Activated CD4-positive, alpha-beta T cell treated with anti-CD3 and anti-CD28 coated beads, Interleukin-2, Interleukin-4, amounts not matched to agents 100 ng/mL and 50 ng/mL, durations not matched to agents 16 hours and 8 hours (primary cell): ENCODE measurements around the gene ZNF862.
A peak's percentile ranks its signal among the peaks of the same experiment; 100 is the strongest.

ENCODE experiments used
- DNase-seq: peaks from one replicate; pipeline ENCODE4 v3.0.0-alpha.2; 2020; ENCODE audit warnings: low spot score

Gene ZNF862

DNA sequence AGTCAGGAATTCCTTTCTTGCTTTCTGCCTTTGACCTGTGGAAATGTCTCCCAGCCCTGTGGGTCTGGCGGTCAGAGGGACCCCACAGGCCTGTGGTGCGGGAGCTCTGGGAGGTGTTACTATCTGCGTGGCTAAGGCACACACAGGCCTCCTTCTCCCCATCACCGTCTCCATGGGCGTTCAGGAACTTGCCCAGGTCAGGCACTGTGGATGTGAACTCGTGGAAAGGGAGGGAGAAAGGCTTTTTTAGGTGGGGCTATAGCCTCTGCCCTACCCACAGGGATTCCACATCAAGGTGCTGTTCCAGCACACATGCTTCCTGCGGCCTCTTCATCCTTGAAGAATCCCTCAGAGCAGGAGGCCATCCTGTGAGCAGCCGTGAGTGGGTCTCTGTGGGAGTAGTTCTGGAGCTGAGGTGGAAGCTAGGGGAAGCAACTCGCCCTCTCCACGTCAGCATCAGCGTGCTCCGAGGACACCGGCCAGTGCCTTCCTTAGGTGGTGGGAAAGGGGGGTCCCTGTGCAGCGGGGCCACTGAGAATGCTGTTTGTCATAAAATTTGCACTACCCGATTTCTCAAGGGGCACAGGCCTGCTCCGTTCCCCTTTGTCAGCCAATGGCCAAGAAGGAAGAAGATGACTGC is 28.1 kb downstream of the ZNF862 start:
- no peak for DNase-seq

DNA sequence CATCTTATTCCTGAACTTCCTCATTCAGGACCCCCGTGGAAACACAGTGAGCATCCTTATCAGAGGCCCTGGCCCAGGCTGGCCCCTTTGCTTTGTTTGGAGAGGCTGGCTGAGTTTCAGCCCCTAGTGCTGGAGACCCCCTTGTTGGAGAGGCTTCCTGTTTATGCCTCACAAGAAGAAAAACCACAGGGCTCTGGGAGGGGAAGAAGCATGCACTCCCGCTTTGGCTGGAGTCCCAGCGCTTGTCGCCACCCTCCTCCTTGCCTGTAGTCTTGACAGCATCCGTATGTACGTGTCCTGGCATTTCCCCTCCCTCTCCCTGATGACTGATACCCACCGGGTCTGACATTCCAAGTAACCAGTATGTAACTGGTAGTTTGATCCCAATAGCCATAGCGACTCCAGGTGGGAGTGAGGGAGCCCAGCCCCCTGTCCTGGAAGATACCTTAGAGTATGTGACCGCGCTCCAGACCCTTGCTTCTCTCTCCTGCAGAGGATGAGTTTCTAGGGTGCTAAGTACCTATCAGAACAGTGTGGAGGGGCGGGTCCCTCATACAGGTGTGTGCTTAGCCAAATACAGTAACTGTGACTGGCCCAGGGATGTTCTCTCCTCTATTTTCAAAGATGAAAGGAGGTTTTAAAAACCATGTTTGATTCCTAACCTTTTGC is 28.7 kb downstream of the ZNF862 start:
- no peak for DNase-seq

DNA sequence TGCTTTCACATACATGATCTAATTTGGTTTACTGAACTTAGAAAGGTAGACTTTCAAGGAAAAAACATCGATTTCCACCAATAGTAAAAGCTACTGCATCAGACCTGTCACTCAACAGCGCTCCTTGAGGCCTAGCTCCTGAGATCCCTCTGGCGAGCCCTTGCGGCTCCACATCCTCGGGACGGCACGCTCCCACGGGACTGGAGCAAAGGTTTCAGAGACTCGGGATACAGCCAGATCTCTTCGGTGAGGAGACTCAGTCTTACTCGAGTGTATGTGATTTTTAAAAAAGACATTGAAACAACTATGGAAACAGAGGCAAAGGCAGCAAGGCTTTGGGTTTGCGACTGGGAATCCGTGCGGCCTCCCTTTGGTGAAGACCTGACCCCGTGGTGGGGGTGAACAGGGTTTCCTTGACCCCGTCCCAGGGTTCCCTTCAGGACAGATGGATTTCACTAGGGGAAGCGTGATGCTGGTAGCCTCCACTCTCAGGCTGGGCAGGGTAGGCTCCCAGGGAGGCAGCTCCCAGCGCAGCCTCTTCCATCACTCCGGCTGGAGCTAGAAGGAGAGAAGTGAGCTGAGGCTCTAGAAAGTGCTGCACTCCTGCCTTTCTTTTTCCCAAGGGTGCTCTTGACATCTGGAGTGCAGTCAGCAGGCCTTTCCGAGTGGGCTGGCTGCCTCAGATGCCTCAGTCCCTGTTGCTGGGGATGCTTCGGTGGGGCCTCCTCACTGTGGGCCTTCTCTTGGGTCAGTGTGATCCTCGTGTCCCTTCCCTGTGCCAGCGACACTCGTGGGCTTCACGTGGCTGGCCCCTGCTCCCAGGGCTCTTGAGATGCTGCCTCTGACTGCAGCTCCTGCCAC is 29.8 kb downstream of the ZNF862 start:
- no peak for DNase-seq

DNA sequence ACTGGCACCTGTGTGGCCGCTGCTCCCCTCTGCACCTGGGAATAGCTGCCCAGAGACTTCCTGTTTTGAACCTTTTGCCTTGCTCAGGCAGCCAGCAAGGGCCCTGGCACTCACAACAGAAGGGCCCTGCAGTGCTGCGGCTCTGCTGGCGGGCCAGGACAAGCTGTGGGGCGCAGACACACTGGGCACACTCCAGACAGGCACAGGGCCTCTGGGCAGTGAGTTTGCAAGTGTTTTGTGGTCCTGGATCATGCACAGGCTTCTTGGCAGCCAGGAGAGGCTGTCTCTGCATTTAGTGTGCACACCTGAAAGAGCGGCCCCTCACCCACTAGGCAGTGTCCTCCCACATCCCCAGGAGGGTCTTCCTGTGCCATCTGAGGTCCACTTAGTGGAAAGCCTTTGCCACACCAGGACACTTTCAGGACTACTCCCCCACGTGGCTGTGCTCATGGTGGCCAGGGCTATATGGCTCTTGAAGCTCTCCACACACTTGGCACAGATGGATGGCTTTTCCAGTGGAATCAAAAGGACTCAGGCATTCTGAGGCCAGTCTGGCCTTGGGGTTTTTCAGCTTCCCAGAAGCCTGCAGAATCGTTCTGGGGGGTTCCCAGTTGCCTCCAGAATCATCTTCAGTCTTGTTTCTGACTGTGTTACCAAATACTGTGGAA is 30.6 kb downstream of the ZNF862 start:
- no peak for DNase-seq

DNA sequence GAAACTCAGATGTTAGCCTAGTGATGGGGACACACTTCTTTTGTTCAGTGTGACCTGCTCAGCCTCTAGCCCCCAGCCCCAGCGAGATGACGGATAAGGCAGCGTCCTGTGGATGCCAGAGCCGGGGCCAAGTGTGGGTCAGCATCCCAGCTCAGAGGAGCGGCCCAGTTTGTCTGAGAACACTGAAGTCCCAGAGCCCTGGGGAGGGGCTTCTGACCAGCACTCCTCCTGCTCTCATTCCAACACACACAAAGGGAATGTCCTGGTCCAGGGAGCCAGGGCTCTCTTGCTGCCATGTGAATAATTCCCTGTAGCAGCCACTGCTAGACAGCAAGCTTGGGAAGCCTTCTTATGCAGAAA is 31.1 kb downstream of the ZNF862 start:
- DNase-seq, result no peak

DNA sequence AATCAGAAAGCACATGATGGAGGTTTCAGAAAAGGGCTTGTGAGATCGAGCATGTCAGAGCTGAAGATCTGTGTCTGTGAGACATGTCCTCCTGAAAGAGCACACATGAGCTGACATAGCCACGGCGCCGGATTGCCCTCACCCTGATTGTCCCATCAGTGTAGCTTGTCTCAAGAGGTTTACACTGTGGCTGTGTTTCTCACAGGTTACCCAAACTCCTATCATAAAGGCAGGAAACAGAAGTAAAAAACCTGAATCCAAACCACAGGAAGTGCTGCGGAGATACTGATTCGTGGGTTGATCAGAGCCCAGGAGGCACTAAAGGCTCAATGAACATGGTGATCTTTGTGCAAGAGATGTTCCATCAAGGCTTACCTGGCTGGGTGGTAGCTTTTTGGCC is 31.7 kb downstream of the ZNF862 start:
- DNase-seq, result peak; percentile 67

DNA sequence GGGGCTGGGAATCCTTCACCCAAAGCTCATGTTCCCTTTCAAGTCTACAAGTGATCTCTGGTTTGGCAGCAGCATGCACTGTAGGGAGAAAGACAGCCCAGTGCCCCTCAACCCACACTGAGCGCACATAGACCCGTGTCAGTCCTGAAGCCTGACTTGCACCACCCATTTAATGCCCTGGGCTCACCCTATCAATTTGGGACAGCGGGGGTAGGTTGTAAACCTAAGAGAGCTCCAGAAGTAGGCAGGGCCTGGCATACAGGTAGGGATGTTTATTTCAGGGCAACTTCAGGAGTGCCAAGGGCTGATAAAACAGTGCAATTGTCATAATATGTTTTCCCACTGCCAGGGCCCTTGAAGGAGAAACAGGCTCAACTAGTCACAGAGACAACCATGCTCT is 32.1 kb downstream of the ZNF862 start:
- DNase-seq, result no peak

DNA sequence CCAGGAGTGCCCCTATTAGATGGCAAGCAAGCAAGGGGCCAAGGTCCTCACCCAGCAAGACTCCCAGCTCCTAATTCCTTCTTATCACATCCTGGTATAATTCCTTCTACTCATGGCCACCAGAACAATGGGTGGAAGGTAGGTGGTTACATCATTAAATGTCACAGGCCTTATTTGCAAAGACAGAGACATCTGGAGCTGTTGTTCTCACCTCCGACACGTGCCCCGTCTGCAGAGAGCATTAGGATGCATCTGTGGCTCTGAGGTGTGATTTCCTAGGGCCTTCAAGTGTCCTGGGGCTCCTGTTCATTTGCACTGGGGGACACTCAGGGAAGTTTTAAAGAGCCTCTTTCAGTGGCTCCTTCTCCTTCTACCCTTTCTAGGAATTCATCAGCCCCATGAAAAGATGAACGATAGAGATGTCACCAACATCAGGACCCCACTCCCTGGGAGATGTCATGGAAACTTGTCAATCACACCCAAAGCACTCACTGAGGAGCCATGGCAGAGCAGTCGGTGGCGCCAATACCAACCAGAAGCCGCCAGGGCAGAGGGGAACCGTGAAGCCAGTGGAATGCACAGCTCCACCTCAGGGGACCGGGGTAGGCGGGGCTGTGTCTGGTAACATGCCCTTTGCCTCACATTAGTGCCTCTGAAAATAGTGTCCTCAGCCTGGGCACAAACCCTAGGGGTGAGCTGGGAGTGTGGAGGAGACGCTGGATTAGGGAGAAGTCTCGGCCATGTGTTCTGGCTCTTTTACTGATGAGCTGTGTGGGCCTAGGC is 32.7 kb downstream of the ZNF862 start:
- no peak for DNase-seq

DNA sequence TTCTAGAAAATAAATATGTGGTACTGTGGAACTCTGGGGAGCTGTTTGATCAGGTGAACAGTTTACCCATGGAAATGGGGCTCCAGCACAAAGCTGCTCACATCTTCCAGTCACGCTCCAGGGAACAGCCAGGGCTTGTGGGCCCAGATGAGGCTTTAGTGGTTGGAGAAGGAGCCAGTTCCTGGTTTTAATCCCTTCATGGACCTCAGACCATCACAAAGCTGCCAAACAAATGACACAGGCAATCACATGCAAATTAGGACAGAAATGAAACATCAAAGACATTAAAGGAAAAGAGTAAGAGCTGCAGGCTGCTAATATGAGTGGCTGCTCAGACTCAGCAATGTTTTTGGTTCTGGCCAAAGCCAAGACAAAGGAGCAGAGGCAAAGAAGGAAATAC is 33.4 kb downstream of the ZNF862 start:
- DNase-seq, result peak; percentile 43

DNA sequence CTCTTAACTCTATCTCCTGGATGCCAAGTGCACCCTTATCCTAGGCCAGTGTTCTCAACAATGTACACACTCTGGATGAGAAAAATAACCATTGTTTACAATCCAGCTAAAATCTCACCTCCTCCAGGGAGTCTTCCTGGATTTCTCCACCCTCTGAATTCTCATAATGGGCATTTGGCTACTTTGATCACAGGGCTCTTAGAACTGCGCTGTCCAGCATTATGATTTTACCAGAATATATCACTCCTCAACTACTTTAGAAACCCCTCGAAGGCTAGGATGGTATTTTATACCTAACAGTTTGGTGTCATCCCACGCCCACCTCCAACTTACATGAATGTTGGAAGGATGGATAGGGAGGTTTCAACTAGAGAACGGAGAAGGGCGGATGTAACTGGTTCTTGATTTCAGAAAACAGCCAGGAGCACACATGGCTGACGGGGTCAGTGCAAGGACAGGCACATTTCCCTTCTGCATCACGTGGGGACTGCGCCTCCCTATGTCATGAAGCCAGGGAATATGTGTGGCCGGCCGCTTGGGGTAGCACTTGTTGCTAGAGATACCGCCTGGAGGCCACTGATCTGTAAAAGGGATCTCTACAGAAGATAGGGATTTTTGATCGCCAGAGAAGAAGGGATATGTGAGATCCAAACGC is 34.4 kb downstream of the ZNF862 start:
- peak; percentile 46 for DNase-seq

DNA sequence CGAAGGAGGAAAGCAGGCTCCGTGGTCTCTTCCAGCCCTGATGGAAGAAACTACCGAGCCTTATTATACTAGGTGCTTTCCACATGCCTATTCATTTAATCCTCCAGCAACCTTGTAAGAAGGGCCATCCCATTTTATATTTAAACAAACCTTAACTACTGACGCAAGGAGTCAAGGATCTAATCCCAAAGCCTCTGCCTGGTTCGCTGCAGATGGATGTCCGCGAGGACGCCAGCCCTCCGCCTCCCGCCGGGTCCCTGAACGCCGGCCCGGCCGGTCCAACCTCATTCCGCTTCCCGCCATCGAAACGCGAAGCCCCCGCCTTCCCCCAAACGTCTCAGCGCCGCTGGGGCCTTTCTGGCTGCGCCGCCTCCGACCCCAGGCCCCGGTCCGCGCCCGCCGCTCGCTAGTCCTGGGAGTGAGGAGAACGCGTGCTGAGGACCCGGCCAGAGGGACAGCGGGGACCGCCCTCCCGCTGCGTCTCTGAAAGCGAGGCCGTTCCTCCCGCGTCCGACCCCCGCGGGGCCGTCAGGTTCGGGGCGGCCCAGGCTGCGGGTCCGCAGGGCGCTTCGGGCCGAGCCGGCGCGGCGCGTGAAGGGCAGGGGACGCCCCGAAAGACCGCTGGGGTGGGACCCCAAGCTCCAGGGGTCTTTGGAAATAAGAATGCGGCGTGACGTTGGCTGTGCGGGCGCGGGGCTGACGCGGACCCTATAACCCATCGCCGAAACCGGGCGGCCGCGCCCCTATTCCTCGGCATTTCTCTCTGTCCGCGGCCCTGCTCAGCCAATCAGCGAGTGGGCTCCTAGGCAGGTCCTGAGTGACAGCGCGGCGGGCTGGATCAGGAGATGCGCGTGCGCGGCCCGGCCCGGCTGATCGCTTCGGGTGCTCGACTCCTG is 35.1 kb downstream of the ZNF862 start, which contains the start of gene ATP6V0E2:
Gene ATP6V0E2, plus strand, starts transcription at position 896 of the 896 bp plus-strand sequence. CDS start 97 bp downstream, outside the sequence.
- DNase-seq, result peak; percentile 97

DNA sequence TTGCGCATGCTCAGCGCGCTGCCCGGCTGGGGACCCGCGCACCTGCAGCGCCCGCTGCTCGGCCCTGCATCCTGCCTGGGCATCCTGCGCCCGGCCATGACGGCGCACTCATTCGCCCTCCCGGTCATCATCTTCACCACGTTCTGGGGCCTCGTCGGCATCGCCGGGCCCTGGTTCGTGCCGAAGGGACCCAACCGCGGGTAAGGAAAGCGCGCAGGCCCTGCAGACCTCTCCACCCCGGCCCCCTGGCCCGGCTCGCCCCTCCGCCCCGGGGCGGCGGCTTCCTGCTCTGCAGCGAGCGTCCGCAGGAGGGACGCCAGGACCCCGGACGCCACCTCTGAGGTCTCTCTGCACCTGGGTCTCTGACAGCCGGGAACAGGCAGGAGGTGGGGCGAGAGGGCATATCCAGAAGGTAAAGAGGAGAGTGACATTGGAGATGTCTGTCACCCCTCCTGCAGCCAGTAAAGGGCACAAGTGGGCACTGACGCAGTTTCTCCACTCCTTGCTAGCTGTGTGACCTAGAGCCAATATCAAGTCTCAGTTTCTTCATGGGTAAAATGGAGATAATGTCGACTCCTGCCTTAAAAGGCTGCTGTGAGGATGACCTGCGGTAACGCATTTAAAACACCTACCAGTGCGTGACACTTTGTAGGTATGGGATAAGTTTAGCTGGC is 35.9 kb downstream of the ZNF862 start:
- no peak for DNase-seq

DNA sequence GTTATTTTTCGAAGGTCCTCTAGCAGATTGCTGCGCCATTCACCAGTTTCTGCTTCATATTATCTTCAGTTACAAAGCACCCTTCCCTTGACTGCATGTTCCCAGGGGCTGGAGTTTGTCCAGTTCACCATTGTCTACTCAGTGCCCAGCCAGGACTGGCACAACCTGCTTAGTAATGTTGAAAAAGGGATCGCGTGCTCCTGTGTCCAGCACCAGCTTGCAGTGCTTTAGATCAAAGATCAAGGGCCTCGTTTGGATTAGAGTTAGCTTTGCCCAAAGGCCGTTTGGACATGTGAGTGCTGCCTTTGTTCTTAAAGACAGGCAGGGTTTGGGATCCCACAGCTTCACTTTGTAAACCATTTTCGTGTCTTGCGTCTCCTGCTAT is 36.5 kb downstream of the ZNF862 start:
- no peak for DNase-seq

DNA sequence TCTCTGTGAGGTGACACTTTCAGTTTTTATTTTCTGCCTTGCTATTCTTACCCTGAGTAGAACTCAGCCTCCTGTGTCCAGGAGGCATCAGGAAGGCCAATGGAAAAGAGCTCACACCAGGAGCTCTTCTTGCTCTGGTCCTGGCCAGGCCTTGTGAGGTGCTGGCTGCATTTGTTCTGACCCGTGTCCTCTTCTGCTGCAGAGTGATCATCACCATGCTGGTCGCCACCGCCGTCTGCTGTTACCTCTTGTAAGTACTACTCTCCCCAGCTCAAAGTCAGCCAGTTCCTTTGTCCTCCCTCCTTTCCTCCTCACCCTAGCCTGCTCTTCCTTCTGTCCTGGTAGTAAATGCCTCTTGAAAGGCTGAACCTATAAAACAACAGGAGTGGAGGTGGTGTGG is 37.2 kb downstream of the ZNF862 start:
- no peak for DNase-seq

DNA sequence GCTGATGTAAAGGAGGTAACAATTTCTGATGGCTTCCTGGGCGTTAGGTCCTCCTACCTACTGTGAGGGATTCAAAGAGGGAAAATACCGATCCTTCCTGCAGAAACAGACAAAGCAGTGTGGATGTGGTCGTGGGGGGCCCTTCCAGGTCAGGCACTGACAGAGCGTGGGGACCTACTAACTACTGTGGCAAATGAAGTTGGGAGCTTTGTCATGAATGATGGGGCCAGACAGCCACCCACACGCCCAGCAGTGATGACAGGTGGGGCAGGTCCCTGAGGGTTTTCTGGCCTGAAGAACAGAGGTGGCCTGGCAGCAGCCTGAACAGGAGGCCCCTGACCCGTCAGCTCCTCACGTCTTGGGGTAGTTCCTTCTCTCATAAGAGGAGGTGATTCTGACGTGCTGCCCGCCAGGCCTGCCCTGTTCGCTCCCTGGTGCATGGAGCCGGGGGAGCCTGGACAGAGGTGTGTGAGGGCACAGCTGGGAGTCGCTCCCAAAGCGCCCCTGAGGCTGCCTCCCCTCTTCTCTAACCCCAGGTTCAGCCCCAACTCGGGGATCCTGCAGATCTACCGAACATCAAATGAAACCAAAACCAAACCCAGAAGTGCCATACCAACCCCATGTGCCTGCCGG is 39.8 kb downstream of the ZNF862 start:
- no peak for DNase-seq

DNA sequence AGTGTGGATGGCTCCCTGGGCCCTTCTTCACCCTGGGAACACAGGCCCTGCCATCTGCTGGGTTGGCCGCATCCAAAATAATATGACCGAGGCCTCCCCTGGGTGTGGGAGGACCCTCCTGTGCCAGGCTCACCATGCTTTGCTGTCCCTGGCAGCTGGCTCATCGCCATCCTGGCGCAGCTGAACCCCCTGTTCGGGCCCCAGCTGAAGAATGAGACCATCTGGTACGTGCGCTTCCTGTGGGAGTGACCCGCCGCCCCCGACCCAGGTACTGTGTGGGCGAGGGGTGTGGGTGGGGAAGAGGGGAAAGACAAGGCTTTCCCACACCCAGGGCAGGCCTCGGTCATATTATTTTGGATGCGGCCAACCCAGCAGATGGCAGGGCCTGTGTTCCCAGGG is 40.3 kb downstream of the ZNF862 start:
- DNase-seq, result no peak

DNA sequence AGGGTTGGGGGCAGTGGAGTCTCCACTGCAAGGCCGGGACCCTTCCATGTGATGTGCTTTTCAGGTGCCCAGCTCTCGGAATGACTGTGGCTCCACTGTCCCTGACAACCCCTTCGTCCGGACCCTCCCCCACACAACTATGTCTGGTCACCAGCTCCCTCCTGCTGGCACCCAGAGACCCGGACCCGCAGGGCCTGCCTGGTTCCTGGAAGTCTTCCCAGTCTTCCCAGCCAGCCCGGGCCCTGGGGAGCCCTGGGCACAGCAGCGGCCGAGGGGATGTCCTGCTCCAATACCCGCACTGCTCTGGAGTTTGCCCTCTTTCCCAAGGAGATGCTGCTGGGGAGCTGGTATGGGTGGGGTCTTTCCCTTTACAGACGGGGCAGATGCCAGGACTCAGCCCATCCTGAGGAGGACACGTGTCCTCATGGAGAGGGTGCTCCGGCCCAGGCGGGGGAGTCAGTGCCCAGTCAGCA is 41.1 kb downstream of the ZNF862 start:
- DNase-seq, result no peak

DNA sequence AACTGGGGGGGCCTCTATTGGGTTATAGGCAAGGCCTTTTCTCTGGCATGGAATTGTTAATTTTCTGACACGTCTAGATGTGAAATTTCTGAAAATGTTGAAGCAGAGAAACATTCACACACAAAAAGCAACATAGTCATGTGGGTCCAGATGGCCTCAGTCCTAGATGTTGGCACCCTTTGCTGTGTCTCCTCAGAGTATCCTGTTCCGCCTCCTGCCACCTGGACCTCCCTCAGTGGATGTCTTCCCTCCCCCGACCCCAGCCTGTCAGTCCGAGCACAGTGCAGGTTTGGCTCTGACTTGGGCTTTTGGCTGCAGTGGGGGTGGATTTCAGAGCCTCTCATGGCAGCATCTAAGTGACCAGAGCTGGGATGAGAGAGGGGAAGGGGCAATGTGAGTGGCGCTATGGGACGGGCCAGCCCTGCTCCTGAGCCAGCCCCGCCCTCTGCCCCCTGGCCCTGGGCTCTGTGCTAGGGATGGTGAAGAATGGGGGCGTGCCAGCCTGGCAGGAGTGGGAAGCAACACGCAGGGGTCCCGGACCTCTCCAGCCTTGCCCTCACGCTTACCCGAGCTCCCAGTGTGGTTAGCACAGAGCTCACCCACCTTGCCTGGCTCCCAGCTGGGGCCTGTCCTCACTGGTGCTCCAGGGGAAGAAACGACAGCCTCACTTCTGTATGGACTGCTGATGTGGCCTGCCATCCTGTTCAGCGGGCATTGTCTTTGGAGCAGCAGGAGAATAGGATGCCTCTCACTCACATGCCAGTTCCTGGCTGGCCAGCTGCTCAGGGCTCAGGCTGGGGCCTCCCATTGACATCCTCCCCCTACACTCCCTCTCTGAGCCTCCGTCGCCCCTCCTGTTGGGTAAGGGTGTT is 41.8 kb downstream of the ZNF862 start:
- DNase-seq, result no peak
